PC-3 (cell line): ENCODE results near the gene CA6. TPM values are rescaled to one million over a fixed set of nuclear protein-coding genes. Genes with fewer than 3 reads are reported as not detected.

ENCODE experiments used
- ATAC-seq: fragments of 200-7000 bp; cut with Tn5 transposase; 2 replicates; pipeline ENCODE4 v1.9.1; 2020; ENCODE audit warnings: mild to moderate bottlenecking, moderate library complexity
- BruUV-seq: library from RNA; stranded (reverse); fragments of 400-500 nt; replicated peaks from 2 replicates; lab custom pipeline; 2021; lab: Mats Ljungman, UMichigan
- CTCF ChIA-PET: fragments of 300-600 bp; sonication (Branson Sonifier 250); formaldehyde crosslinking; loops from one replicate; lab custom pipeline; 2022; ENCODE audit warnings: antibody characterized with exemption; lab: Charles Lee
- POLR2A ChIA-PET: fragments of 300-600 bp; sonication (Branson Sonifier 250); formaldehyde crosslinking; loops from one replicate; lab custom pipeline; 2022; ENCODE audit warnings: antibody characterized with exemption; ENCODE audit not compliant: unreplicated experiment; lab: Charles Lee
- DNase-seq: peaks from one replicate; pipeline ENCODE4 v3.0.0-alpha.2; 2015
- H2AFZ ChIP-seq: fragments of 300-600 bp; sonication (generic); 2 replicates; pipeline ENCODE4 v1.6.0; 2016; ENCODE audit warnings: antibody characterized with exemption, low read length
- H3F3A ChIP-seq: fragments of 300-600 bp; sonication (generic); one replicate; pipeline ENCODE4 v1.6.0; 2017; ENCODE audit warnings: antibody characterized with exemption, low read length, control low read depth, mild to moderate bottlenecking; ENCODE audit not compliant: unreplicated experiment
- H3K27ac ChIP-seq: fragments of 300-600 bp; sonication (generic); 2 replicates; pipeline ENCODE4 v1.5.1; 2016; ENCODE audit warnings: mild to moderate bottlenecking, low read length
- H3K27me3 ChIP-seq: fragments of 300-600 bp; sonication (generic); 2 replicates; pipeline ENCODE4 v1.6.1; 2016; ENCODE audit warnings: low read length, mixed read lengths
- H3K36me3 ChIP-seq: fragments of 300-600 bp; sonication (generic); 2 replicates; pipeline ENCODE4 v1.6.1; 2016; ENCODE audit warnings: low read depth, mixed run types, low read length, mixed read lengths
- H3K4me1 ChIP-seq: fragments of 300-600 bp; sonication (generic); 2 replicates; pipeline ENCODE4 v1.5.1; 2016; ENCODE audit warnings: low read length; ENCODE audit not compliant: insufficient read depth
- H3K4me2 ChIP-seq: fragments of 300-600 bp; sonication (generic); 2 replicates; pipeline ENCODE4 v1.6.0; 2016; ENCODE audit warnings: low read length
- H3K4me3 ChIP-seq: fragments of 300-600 bp; sonication (generic); 2 replicates; pipeline ENCODE4 v1.5.1; 2016; ENCODE audit warnings: mild to moderate bottlenecking, low read length, mixed read lengths
- H3K79me2 ChIP-seq: fragments of 300-600 bp; sonication (generic); 2 replicates; pipeline ENCODE4 v1.6.1; 2017; ENCODE audit warnings: low read length, mixed read lengths
- H3K9ac ChIP-seq: fragments of 300-600 bp; sonication (generic); 2 replicates; pipeline ENCODE4 v1.6.0; 2016; ENCODE audit warnings: mild to moderate bottlenecking, low read length
- H3K9me2 ChIP-seq: fragments of 300-600 bp; sonication (generic); replicated peaks from 2 replicates; pipeline ENCODE4 v1.6.1; 2016; ENCODE audit warnings: mixed run types, low read length, mixed read lengths
- H3K9me3 ChIP-seq: fragments of 300-600 bp; sonication (generic); 2 replicates; pipeline ENCODE4 v1.6.1; 2016; ENCODE audit warnings: low read length, mixed read lengths
- H4K20me1 ChIP-seq: fragments of 300-600 bp; sonication (generic); 2 replicates; pipeline ENCODE4 v1.6.1; 2016; ENCODE audit warnings: low read length, mixed read lengths
- CTCF ChIP-seq: fragments of 300-600 bp; sonication (generic); conservative IDR thresholded peaks from 2 replicates; pipeline ENCODE4 v1.5.1; 2017; ENCODE audit warnings: antibody characterized with exemption, low read depth, mild to moderate bottlenecking, low read length
- EZH2 ChIP-seq: fragments of 300-600 bp; sonication (generic); IDR thresholded peaks from one replicate; pipeline ENCODE4 v1.6.1; 2017; ENCODE audit warnings: antibody characterized with exemption, mild to moderate bottlenecking, low read length; ENCODE audit not compliant: unreplicated experiment
- EZH2phosphoT487 ChIP-seq: fragments of 300-600 bp; sonication (generic); IDR thresholded peaks from 2 replicates; pipeline ENCODE4 v1.6.1; 2018; ENCODE audit warnings: mild to moderate bottlenecking, antibody characterized with exemption, low read length, borderline replicate concordance
- intact Hi-C: fragments of 100-400 bp; cut with micrococcal nuclease; formaldehyde crosslinking; loops from 2 replicates; pipeline ENCODE4 v1.9.0; 2023
- total RNA-seq: library from RNA; depleted of rRNA; stranded (reverse); fragments of >200 nt; gene quantifications from 2 replicates; pipeline ENCODE4 v1.2.3, GENCODE V29; 2014

The CA6 gene
- total RNA-seq, 1 experiment from 2014 or later = 0.18 TPM

- BruUV-seq = no TSS peak
- intact Hi-C loops = no loop called here
- POLR2A ChIA-PET = no interaction called here
These were observed 61.4 kb downstream of the CA6 start for GRCh38 chr1:9006956-9007615.

GRCh38 chr1:9008236-9008635, 62.6 kb downstream of the CA6 start:
- ATAC-seq = no peak
- no peaks in the 10 kb centered on the region for H3K36me3 ChIP-seq
- no peaks in the 10 kb centered on the region for H3K79me2 ChIP-seq
- no peaks in the 10 kb centered on the region for H3K4me1 ChIP-seq
- H3K9ac ChIP-seq = no peak overlapping the region
- TF ChIP-seq EZH2phosphoT487 (no peak), EZH2 (no peak), CTCF (no peak)
- no peaks in the 10 kb centered on the region for H3K9me3 ChIP-seq
- no peaks in the 10 kb centered on the region for H3K9me2 ChIP-seq
- BruUV-seq = no TSS peak
- intact Hi-C loops = no loop called here
- H3K4me3 ChIP-seq = no peak overlapping the region
- no peaks in the 10 kb centered on the region for H3F3A ChIP-seq
- CTCF ChIA-PET = no interaction called here
- no peaks in the 10 kb centered on the region for H4K20me1 ChIP-seq
- POLR2A ChIA-PET = no interaction called here
- H3K27me3 ChIP-seq = no peaks in the 10 kb centered on the region
- H3K4me2 ChIP-seq = no peak overlapping the region
- H2AFZ ChIP-seq = no peak overlapping the region
- DNase-seq = no peak
- H3K27ac ChIP-seq = no peak overlapping the region

More at GRCh38 chr1:9006956-9007615, 61.4 kb downstream of the CA6 start:
- H3K9ac ChIP-seq = no peak overlapping the region
- H2AFZ ChIP-seq = no peak overlapping the region
- H3K27ac ChIP-seq = no peak overlapping the region
- H3K4me1 ChIP-seq = no peaks in the 10 kb centered on the region
- no peak for DNase-seq
- H3F3A ChIP-seq = no peaks in the 10 kb centered on the region
- no peak overlapping the region for H3K4me3 ChIP-seq
- H3K79me2 ChIP-seq = no peaks in the 10 kb centered on the region
- H3K9me2 ChIP-seq = no peaks in the 10 kb centered on the region
- TF ChIP-seq CTCF (no peak), EZH2 (no peak), EZH2phosphoT487 (no peak)
- no peaks in the 10 kb centered on the region for H4K20me1 ChIP-seq
- H3K36me3 ChIP-seq = no peaks in the 10 kb centered on the region
- no peak for ATAC-seq
- no peak overlapping the region for H3K4me2 ChIP-seq
- H3K27me3 ChIP-seq = no peaks in the 10 kb centered on the region
- CTCF ChIA-PET = no interaction called here
- no peaks in the 10 kb centered on the region for H3K9me3 ChIP-seq

- no peak overlapping the region for H2AFZ ChIP-seq
- H3K4me3 ChIP-seq = no peak overlapping the region
- no peak overlapping the region for H3K9ac ChIP-seq
- no peaks in the 10 kb centered on the region for H3K36me3 ChIP-seq
- H3K9me3 ChIP-seq = no peaks in the 10 kb centered on the region
- POLR2A ChIA-PET = no interaction called here
- peak; percentile 34 for ATAC-seq
- peak; percentile 33 for DNase-seq
- CTCF ChIA-PET = no interaction called here
- H4K20me1 ChIP-seq = no peaks in the 10 kb centered on the region
- H3K9me2 ChIP-seq = no peaks in the 10 kb centered on the region
- no TSS peak for BruUV-seq
- no peaks in the 10 kb centered on the region for H3F3A ChIP-seq
- H3K27me3 ChIP-seq = no peaks in the 10 kb centered on the region
- TF ChIP-seq CTCF = peak; percentile 69
- TF ChIP-seq EZH2 = no peak
- no peak overlapping the region for H3K4me2 ChIP-seq
- H3K79me2 ChIP-seq = no peaks in the 10 kb centered on the region
- no peaks in the 10 kb centered on the region for H3K4me1 ChIP-seq
- intact Hi-C loops = no loop called here
- H3K27ac ChIP-seq = no peak overlapping the region
These were observed 64.0 kb downstream of the CA6 start for GRCh38 chr1:9009438-9010370.
